Neural cell (in vitro differentiated cells): Measurements from ENCODE around the gene ELP5. TPM values are rescaled to one million over a fixed set of nuclear protein-coding genes. Genes with fewer than 3 reads are reported as not detected.

Experiments
- H2AFZ ChIP-seq: fragments of 200-600, 300-800 bp; sonication (generic), shearing (Covaris generic); 2 replicates; pipeline ENCODE4 v1.6.0; 2014; ENCODE audit warnings: low read depth, mild to moderate bottlenecking, antibody characterized with exemption, low read length, moderate library complexity
- H3F3A ChIP-seq: fragments of 200-600 bp; shearing (Covaris generic); 2 replicates; pipeline ENCODE4 v1.6.1; 2016; ENCODE audit warnings: mild to moderate bottlenecking, moderate library complexity, mixed read lengths, antibody characterized with exemption, low read length; ENCODE audit not compliant: insufficient read depth, poor library complexity, severe bottlenecking
- H3K27ac ChIP-seq: fragments of 200-600, 300-800 bp; sonication (generic), shearing (Covaris generic); 2 replicates; pipeline ENCODE4 v1.5.1; 2014; ENCODE audit warnings: mild to moderate bottlenecking, low read length, moderate library complexity
- H3K27me3 ChIP-seq: fragments of 300-800, 200-600 bp; sonication (generic), shearing (Covaris generic); 2 replicates; pipeline ENCODE4 v1.6.0; 2014; ENCODE audit warnings: mild to moderate bottlenecking, low read depth, low read length, moderate library complexity; ENCODE audit not compliant: insufficient read depth
- H3K36me3 ChIP-seq: fragments of 300-800, 200-600 bp; sonication (generic), shearing (Covaris generic); 2 replicates; pipeline ENCODE4 v1.5.1; 2014; ENCODE audit warnings: mild to moderate bottlenecking, antibody characterized with exemption, low read length, moderate library complexity; ENCODE audit not compliant: insufficient read depth
- H3K4me2 ChIP-seq: fragments of 300-800, 200-600 bp; sonication (generic), shearing (Covaris generic); 2 replicates; pipeline ENCODE4 v1.6.0; 2014; ENCODE audit warnings: mild to moderate bottlenecking, low read length
- H3K4me3 ChIP-seq: fragments of 300-800, 200-600 bp; sonication (generic), shearing (Covaris generic); 2 replicates; pipeline ENCODE4 v1.5.1; 2014; ENCODE audit warnings: mild to moderate bottlenecking, low read length, moderate library complexity
- H3K79me2 ChIP-seq: fragments of 200-600 bp; shearing (Covaris generic); replicated peaks from 2 replicates; pipeline ENCODE4 v1.6.0; 2014; ENCODE audit warnings: mild to moderate bottlenecking, low read length, moderate library complexity; ENCODE audit not compliant: insufficient read depth
- H3K9ac ChIP-seq: fragments of 300-800, 200-600 bp; sonication (generic), shearing (Covaris generic); 2 replicates; pipeline ENCODE4 v1.6.1; 2016; ENCODE audit warnings: mild to moderate bottlenecking, low read length, mixed read lengths
- H3K9me2 ChIP-seq: fragments of 200-600 bp; shearing (Covaris generic); 2 replicates; pipeline ENCODE4 v1.6.1; 2016; ENCODE audit warnings: mild to moderate bottlenecking, low read length, mixed read lengths; ENCODE audit not compliant: insufficient read depth
- H3K9me3 ChIP-seq: fragments of 200-600, 300-800 bp; sonication (generic), shearing (Covaris generic); 2 replicates; pipeline ENCODE4 v1.6.1; 2016; ENCODE audit warnings: mild to moderate bottlenecking, mixed run types, low read length, moderate library complexity, mixed read lengths
- H4K20me1 ChIP-seq: fragments of 200-600 bp; shearing (Covaris generic); 2 replicates; pipeline ENCODE4 v1.6.1; 2016; ENCODE audit warnings: mild to moderate bottlenecking, mixed run types; ENCODE audit not compliant: insufficient read depth
- EP300 ChIP-seq: fragments of 450-650 bp; conservative IDR thresholded peaks from 2 replicates; pipeline ENCODE4 v1.6.1; 2014; ENCODE audit warnings: antibody characterized with exemption, mild to moderate bottlenecking, moderate library complexity; ENCODE audit not compliant: poor library complexity, severe bottlenecking
- EZH2 ChIP-seq: fragments of 200-600, 300-800 bp; shearing (Covaris generic), sonication (generic); IDR thresholded peaks from 2 replicates; pipeline ENCODE4 v1.6.1; 2014; ENCODE audit warnings: antibody characterized with exemption, low read length, borderline replicate concordance, mild to moderate bottlenecking; ENCODE audit not compliant: insufficient read depth, poor library complexity, severe bottlenecking
- MXI1 ChIP-seq: fragments of 450-650 bp; conservative IDR thresholded peaks from 2 replicates; pipeline ENCODE4 v1.6.1; 2014; ENCODE audit warnings: antibody characterized with exemption, mild to moderate bottlenecking; ENCODE audit not compliant: poor library complexity, severe bottlenecking
- POLR2AphosphoS5 ChIP-seq: IDR thresholded peaks from 2 replicates; pipeline ENCODE4 v1.6.1; 2012
- RAD21 ChIP-seq: fragments of 450-650 bp; conservative IDR thresholded peaks from 2 replicates; pipeline ENCODE4 v1.6.1; 2014; ENCODE audit warnings: antibody characterized with exemption, mild to moderate bottlenecking, moderate library complexity
- SMC3 ChIP-seq: fragments of 450-650 bp; conservative IDR thresholded peaks from 2 replicates; pipeline ENCODE4 v1.6.1; 2014; ENCODE audit warnings: antibody characterized with exemption, mild to moderate bottlenecking, moderate library complexity; ENCODE audit not compliant: poor library complexity
- TAF1 ChIP-seq: IDR thresholded peaks from 2 replicates; pipeline ENCODE4 v1.6.1; 2012; ENCODE audit warnings: low read depth
- polyA plus RNA-seq: library from polyadenylated mRNA; depleted of rRNA; stranded (reverse); fragments of >200 nt; gene quantifications from 2 replicates; pipeline ENCODE4 v1.2.3, GENCODE V29; 2014
- TF ChIP-seq, protein P1 (sequence below): IDR thresholded peaks from 2 replicates; pipeline ENCODE4 v1.6.1; 2012; ENCODE audit warnings: borderline replicate concordance
- TF ChIP-seq, protein P2 (sequence below): fragments of 450-650 bp; IDR thresholded peaks from 2 replicates; pipeline ENCODE4 v1.5.1; 2014; ENCODE audit warnings: antibody characterized with exemption, mild to moderate bottlenecking, moderate library complexity; ENCODE audit not compliant: poor library complexity, severe bottlenecking

Gene ELP5
- polyA plus RNA-seq, 1 donor from 2014 or later, result 82.7 TPM

DNA sequence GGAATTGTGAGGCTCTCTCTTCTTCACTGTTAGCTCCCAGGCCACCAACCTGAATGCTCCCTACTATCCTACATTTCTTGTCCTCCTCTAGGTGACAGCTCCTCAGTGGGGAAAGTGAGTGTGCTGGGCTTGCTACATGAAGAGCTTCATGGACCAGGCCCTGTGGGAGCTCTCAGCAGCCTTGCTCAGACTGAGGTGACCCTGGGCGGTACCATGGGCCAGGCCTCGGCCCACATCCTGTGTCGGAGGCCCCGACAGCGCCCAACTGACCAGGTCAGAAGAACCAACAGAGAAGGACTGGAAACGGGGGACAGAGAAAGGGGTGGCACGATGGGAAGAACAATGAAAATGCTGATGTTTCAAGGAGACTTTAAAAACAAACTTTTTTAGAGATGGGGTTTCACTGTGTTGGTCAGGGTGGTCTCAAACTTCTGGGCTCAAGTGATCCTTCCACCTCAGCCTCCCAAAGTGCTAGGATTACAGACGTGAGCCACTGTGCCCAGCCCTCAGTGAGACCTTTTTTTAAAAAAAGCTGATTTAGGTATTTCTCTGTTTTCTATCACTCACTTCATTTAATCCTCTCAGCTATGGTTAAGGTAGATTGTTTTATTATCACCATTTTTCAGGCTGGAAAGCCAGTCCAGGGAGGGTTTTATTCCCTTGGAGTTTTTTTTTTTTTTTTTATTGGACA lies 4.9 kb downstream of the ELP5 start:
- Histone ChIP-seq H3K27me3 (peaks cover 30% of the 10 kb centered on the region), H3K79me2 (peaks cover 12% of the 10 kb centered on the region), H2AFZ (no peak overlapping the region), H3K4me3 (no peak overlapping the region), H3F3A (no peaks in the 10 kb centered on the region), H3K36me3 (peaks cover 4% of the 10 kb centered on the region), H3K4me2 (no peak overlapping the region), H4K20me1 (no peaks in the 10 kb centered on the region), H3K9me2 (no peaks in the 10 kb centered on the region), H3K9me3 (no peaks in the 10 kb centered on the region), H3K27ac (no peak overlapping the region), H3K9ac (no peak overlapping the region)
- TF ChIP-seq POLR2AphosphoS5 (no peak), MXI1 (no peak), EP300 (no peak), RAD21 (no peak), SMC3 (no peak), EZH2 (no peak), TAF1 (no peak)
- TF ChIP-seq, protein P1, sequence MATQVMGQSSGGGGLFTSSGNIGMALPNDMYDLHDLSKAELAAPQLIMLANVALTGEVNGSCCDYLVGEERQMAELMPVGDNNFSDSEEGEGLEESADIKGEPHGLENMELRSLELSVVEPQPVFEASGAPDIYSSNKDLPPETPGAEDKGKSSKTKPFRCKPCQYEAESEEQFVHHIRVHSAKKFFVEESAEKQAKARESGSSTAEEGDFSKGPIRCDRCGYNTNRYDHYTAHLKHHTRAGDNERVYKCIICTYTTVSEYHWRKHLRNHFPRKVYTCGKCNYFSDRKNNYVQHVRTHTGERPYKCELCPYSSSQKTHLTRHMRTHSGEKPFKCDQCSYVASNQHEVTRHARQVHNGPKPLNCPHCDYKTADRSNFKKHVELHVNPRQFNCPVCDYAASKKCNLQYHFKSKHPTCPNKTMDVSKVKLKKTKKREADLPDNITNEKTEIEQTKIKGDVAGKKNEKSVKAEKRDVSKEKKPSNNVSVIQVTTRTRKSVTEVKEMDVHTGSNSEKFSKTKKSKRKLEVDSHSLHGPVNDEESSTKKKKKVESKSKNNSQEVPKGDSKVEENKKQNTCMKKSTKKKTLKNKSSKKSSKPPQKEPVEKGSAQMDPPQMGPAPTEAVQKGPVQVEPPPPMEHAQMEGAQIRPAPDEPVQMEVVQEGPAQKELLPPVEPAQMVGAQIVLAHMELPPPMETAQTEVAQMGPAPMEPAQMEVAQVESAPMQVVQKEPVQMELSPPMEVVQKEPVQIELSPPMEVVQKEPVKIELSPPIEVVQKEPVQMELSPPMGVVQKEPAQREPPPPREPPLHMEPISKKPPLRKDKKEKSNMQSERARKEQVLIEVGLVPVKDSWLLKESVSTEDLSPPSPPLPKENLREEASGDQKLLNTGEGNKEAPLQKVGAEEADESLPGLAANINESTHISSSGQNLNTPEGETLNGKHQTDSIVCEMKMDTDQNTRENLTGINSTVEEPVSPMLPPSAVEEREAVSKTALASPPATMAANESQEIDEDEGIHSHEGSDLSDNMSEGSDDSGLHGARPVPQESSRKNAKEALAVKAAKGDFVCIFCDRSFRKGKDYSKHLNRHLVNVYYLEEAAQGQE, result no peak
- TF ChIP-seq, protein P2, sequence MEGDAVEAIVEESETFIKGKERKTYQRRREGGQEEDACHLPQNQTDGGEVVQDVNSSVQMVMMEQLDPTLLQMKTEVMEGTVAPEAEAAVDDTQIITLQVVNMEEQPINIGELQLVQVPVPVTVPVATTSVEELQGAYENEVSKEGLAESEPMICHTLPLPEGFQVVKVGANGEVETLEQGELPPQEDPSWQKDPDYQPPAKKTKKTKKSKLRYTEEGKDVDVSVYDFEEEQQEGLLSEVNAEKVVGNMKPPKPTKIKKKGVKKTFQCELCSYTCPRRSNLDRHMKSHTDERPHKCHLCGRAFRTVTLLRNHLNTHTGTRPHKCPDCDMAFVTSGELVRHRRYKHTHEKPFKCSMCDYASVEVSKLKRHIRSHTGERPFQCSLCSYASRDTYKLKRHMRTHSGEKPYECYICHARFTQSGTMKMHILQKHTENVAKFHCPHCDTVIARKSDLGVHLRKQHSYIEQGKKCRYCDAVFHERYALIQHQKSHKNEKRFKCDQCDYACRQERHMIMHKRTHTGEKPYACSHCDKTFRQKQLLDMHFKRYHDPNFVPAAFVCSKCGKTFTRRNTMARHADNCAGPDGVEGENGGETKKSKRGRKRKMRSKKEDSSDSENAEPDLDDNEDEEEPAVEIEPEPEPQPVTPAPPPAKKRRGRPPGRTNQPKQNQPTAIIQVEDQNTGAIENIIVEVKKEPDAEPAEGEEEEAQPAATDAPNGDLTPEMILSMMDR, result no peak

DNA sequence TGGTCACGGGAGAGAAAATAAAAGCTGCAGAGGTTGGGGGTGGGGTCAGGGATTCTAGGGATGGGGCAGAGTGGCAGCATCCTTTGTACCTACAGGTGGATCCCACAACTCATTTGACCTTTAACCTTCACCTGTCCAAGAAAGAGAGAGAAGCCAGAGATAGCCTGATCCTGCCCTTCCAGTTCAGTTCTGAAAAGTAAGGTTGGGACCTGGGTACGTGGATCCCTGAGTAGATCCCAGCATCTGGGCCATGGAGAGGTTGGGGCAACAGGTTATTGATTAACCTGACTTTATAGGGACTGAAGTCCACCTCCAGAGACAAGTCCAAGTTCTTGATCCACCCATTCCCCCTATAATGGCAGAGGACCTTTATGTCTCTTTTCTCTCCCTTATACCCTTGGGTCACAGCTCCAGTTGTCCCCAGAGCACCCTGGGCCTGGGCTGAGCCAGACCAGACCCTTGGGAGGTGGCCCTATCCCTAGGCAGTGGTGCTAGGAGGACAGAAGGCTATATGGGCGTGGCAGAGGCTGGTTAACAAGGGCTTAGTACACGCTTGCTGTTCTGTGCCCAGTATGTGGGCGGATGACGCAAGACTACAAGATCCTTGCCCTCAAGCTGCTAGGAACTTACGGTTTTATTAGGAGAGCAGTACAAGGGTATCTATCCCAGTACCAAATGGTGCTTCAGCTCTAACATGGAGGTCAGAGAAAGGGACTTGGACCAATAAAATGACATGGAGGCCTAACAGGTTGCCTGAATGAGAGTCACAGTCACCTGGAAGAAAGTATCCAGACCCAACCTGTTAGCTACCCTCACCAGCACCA lies 6.9 kb downstream of the ELP5 start:
- no peak overlapping the region for H3K4me2 ChIP-seq
- no peak overlapping the region for H3K27ac ChIP-seq
- H2AFZ ChIP-seq, result no peak overlapping the region
- H3F3A ChIP-seq, result no peaks in the 10 kb centered on the region
- H3K36me3 ChIP-seq, result peaks cover 4% of the 10 kb centered on the region
- no peaks in the 10 kb centered on the region for H4K20me1 ChIP-seq
- no peak overlapping the region for H3K4me3 ChIP-seq
- no peaks in the 10 kb centered on the region for H3K9me3 ChIP-seq
- no peak overlapping the region for H3K9ac ChIP-seq
- peaks cover 50% of the 10 kb centered on the region for H3K27me3 ChIP-seq
- H3K9me2 ChIP-seq, result no peaks in the 10 kb centered on the region
- no peak for TF ChIP-seq EP300
- TF ChIP-seq, protein P1, result no peak
- no peak for TF ChIP-seq EZH2
- TF ChIP-seq RAD21, result no peak
- no peak for TF ChIP-seq TAF1
- no peak for TF ChIP-seq POLR2AphosphoS5
- TF ChIP-seq, protein P2, result no peak
- no peak for TF ChIP-seq MXI1
- TF ChIP-seq SMC3, result no peak
- H3K79me2 ChIP-seq, result peaks cover 1% of the 10 kb centered on the region
